Measurements from ENCODE around the gene NCK1.

DNA sequence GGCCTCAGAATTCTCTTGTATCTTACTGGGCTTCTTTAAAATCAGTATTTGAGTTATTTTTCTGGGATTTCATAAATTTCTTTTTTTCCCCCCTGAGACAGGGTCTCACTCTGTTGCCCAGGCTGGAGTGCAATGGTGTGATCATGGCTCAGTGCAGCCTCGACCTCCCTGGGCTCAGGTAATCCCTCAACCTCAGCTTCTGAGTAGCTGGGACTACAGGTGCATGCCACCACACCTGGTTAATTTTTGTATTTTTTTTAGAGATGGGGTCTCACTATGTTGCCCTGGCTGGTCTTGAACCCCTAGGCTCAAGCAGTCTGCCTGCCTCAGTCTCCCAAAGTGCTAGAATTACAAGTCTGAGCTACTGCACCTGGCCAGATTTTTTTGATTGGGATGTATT, 43.5 kb downstream of the NCK1 start:
- TF ChIP-seq EZH2 (IDR thresholded peaks at IDR 0.05): no peak
- no peak for TF ChIP-seq POLR2AphosphoS5 (IDR thresholded peaks at IDR 0.05; ENCODE audit: borderline replicate concordance, low read depth, low read length)
- no peak for TF ChIP-seq FOXP2 (optimal IDR thresholded peaks at IDR 0.05; ENCODE audit: control extremely low read depth, extremely low read length, insufficient read depth)

All from SK-N-MC (cell line).